ENCODE results near the gene ZFP3. TPM values are rescaled to one million over a fixed set of nuclear protein-coding genes. Genes with fewer than 3 reads are reported as not detected.

ZFP3 gene
- total RNA-seq, 1 donor from 2014 or later = 0.98 TPM

DNA sequence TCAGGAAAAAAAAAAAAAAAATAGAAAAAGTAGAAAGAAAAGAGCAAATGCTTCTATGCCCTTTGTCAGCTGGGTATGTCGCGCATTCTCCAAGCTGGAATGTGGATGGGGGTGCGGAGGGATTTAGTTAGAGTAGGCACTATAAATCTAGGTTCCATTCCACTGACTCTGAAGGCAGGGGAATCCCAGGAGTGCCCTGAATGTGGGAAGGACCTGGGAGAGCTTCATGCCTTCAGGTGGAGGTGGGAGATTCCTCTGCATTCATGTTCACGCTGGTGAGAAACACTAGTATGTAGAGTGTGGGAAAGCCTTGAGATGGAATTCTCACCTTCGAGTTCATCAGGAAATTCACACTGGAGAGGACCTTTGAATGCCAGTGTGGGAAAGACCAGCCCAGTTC is 21.0 kb downstream of the ZFP3 start:
- Mint-ChIP-seq H3K27ac (no peak overlapping the region), H3K36me3 (ENCODE audit: insufficient read depth) (peaks cover 21% of the 10 kb centered on the region), H3K4me3 (ENCODE audit: low read depth) (no peak overlapping the region), H3K27me3 (peaks cover 11% of the 10 kb centered on the region), H3K4me1 (ENCODE audit: low read depth) (no peaks in the 10 kb centered on the region), H3K9me3 (ENCODE audit: low read depth) (peaks cover 18% of the 10 kb centered on the region)
- TF ChIP-seq, protein P1, sequence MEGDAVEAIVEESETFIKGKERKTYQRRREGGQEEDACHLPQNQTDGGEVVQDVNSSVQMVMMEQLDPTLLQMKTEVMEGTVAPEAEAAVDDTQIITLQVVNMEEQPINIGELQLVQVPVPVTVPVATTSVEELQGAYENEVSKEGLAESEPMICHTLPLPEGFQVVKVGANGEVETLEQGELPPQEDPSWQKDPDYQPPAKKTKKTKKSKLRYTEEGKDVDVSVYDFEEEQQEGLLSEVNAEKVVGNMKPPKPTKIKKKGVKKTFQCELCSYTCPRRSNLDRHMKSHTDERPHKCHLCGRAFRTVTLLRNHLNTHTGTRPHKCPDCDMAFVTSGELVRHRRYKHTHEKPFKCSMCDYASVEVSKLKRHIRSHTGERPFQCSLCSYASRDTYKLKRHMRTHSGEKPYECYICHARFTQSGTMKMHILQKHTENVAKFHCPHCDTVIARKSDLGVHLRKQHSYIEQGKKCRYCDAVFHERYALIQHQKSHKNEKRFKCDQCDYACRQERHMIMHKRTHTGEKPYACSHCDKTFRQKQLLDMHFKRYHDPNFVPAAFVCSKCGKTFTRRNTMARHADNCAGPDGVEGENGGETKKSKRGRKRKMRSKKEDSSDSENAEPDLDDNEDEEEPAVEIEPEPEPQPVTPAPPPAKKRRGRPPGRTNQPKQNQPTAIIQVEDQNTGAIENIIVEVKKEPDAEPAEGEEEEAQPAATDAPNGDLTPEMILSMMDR (IDR thresholded peaks at IDR 0.05; ENCODE audit: unreplicated experiment) = no peak
- DNase-seq (ENCODE audit: low spot score, unreplicated experiment) = no peak

DNA sequence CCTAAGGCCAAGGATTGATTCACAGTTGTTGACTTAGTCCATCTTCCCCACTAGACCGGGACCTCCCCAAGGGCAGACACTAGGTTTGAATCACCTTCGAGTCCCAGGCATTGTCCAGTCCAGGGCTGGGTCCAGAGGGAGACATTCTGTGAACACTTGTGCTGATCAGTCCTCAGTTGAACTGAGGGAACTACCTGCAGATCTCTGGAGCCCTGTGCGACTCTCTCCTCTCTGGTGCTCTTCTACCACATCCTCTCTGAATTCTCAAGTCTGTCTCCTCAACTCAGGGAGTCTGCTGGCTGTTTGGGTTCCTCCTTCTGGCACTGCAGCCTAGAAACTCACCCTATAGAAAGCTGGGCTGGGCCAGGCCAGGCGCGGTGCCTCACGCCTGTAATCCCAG is 22.6 kb downstream of the ZFP3 start:
- Mint-ChIP-seq H3K4me3 (ENCODE audit: low read depth) (no peak overlapping the region), H3K4me1 (ENCODE audit: low read depth) (no peaks in the 10 kb centered on the region), H3K36me3 (ENCODE audit: insufficient read depth) (peaks cover 24% of the 10 kb centered on the region), H3K27me3 (peaks cover 11% of the 10 kb centered on the region), H3K9me3 (ENCODE audit: low read depth) (peaks cover 9% of the 10 kb centered on the region), H3K27ac (no peak overlapping the region)
- TF ChIP-seq, protein P1 (IDR thresholded peaks at IDR 0.05; ENCODE audit: unreplicated experiment) = no peak
- DNase-seq (ENCODE audit: low spot score, unreplicated experiment) = no peak

DNA sequence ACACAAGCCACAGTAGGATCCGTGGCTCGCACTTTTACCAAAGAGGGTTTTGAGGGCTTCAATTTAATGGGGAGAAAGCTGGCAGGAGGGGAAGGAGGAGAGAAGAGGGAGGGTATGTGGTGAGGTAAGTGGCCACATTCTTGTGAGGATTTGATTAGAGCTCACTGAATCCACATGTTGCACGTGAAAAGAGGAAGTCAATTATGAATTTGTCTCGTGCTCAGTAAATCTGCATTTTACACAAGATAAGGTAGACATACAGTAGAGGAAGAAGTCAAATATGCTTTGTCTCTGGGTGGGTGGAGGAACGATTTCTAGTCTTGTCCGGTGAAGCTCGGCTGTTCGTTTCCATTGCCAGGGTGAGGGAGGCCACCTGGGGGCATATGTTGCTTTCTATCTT is 32.5 kb downstream of the ZFP3 start:
- Mint-ChIP-seq H3K36me3 (ENCODE audit: insufficient read depth) (peaks cover 36% of the 10 kb centered on the region), H3K4me1 (ENCODE audit: low read depth) (peaks cover 23% of the 10 kb centered on the region)

DNA sequence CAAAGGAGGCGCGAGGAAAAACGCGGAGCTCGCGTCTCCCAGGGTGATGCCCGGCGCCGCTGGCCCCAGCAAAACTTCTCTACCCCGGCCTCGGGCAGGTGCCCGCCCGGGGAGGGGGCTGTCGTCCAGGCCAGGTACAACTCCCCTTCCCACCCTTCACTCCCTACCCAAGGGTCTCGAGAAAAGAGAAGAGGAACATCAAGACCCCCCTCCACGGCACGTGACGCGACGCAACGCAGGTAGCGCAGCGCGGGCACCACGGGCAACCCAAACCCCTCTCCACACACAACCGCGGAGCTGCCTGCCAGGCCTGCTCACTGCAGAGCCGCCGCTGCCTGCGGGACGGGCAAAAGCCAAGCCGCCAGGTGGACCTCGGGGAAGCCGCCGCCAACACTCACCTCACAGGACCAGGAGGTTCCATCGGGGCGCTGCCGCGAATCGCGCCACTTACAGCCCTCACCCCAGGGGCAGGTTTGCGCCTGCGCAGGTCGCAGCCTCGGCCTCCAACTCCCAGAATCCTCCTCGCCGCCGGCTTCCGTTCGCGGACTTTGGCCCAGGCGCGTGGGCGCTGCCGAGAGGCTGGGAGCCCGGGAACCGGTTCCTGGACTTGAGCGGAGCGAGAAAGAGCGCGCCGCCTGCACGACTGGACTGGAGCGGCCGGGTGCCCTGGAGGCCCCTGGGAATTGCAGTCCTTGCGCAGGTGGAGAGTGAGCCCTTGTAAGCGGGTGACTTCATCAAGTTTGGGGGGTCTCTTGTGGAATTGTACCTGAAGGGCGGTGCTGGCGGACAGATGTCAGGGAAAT is 33.3 kb downstream of the ZFP3 start, which contains the start of gene ZNF232:
Gene ZNF232, minus strand, starts transcription at position 477 of the 803 bp plus-strand sequence. Its CDS starts 56 bp downstream, at position 421.
- H3K4me3 Mint-ChIP-seq (ENCODE audit: low read depth) = peak within 1 kb of the TSS; percentile 78
- peaks cover 1% of the 10 kb centered on the region for H3K27me3 Mint-ChIP-seq
- H3K9me3 Mint-ChIP-seq (ENCODE audit: low read depth) = peaks cover 1% of the 10 kb centered on the region
- H3K27ac Mint-ChIP-seq = peak within 1 kb of the TSS; percentile 99
- peaks cover 23% of the 10 kb centered on the region for H3K4me1 Mint-ChIP-seq (ENCODE audit: low read depth)
- H3K36me3 Mint-ChIP-seq (ENCODE audit: insufficient read depth) = peaks cover 28% of the 10 kb centered on the region
- TF ChIP-seq, protein P1 (IDR thresholded peaks at IDR 0.05; ENCODE audit: unreplicated experiment) = no peak
- DNase-seq (ENCODE audit: low spot score, unreplicated experiment) = peak; percentile 96

More for the DNA sequence above, 32.5 kb downstream of the ZFP3 start:
- no peaks in the 10 kb centered on the region for H3K27me3 Mint-ChIP-seq
- peak overlapping the region; percentile 78 for H3K4me3 Mint-ChIP-seq (ENCODE audit: low read depth)
- peak overlapping the region; percentile 99 for H3K27ac Mint-ChIP-seq
- H3K9me3 Mint-ChIP-seq (ENCODE audit: low read depth) = no peaks in the 10 kb centered on the region
- TF ChIP-seq, protein P1 (IDR thresholded peaks at IDR 0.05; ENCODE audit: unreplicated experiment) = no peak
- DNase-seq (ENCODE audit: low spot score, unreplicated experiment) = no peak

DNA sequence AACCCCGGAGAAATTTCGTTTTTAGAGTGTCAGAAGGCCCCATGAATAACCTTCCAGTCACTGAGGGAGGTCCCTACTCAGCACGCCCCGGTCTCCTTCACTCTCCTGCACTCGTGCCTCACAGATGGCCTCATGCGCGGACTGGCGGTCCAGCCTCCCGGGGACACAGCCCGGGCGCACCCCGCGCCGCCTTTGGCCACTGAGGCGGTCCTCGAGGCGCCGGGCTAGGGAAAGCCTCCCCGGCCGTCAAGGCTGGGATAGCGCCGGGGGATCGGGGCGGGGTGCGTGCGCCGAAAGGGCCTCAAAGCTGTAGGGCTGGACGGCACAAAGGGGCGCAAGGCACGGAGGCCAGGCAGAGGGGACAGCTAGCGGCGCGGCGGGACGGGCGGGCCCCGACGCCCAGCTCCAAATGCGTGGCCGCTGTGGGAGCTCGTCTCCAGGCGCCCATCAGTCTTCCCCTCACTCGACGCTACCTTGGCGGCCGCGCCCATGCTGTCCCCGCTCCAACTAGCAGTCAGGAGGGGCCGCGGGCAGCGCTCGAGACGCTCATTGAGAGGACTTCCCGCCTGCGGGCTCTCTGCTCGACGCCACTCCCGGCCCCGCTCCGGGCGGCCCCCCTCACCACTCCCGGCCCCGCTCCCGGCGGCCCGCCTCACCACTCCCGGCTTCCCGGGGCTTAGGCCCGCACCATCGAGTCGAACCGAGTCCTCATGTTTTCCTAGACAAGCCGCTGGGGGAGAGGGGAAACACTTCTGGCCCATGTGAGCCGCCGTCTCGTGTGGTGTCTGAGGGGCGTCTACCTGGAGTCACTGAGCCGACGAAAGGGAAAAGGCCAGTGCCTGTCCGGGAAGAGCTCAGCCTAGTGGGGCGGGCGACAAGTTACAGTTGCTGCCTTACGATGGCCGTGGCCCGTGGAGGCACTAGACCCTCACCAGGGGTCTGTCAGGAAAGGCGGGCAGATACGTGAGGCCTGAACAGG is 37.7 kb downstream of the ZFP3 start, which contains the start of gene USP6:
Gene USP6, plus strand, starts transcription at position 360 of the 979 bp plus-strand sequence. CDS start 14,336 bp downstream, outside the sequence.
- Mint-ChIP-seq H3K36me3 (ENCODE audit: insufficient read depth) (no peaks in the 10 kb centered on the region), H3K4me1 (ENCODE audit: low read depth) (peaks cover 3% of the 10 kb centered on the region), H3K4me3 (ENCODE audit: low read depth) (no peak within 1 kb of the TSS), H3K27ac (peak within 1 kb of the TSS; percentile 29), H3K9me3 (ENCODE audit: low read depth) (peaks cover 7% of the 10 kb centered on the region), H3K27me3 (peaks cover 4% of the 10 kb centered on the region)
- DNase-seq (ENCODE audit: low spot score, unreplicated experiment) = no peak
- TF ChIP-seq, protein P1 (IDR thresholded peaks at IDR 0.05; ENCODE audit: unreplicated experiment) = no peak

All from progenitor cell of endocrine pancreas (in vitro differentiated cells).